Tibial nerve (tissue), 4 donors: ENCODE results near the gene PPP3CB.

Experiments
- EP300 ChIP-seq, 2 donors: sonication (generic); formaldehyde crosslinking; IDR thresholded peaks; one replicate each; pipeline ENCODE4 v1.6.1; 2017; ENCODE audit warnings: antibody characterized with exemption in 2 of 2, mild to moderate bottlenecking in 1 of 2
- POLR2A ChIP-seq, 2 donors: fragments of 450-650 bp; IDR thresholded peaks; one replicate each; pipeline ENCODE4 v1.6.1; 2017; ENCODE audit warnings: antibody characterized with exemption in 2 of 2, mild to moderate bottlenecking in 2 of 2, moderate library complexity in 2 of 2
- TF ChIP-seq, protein P1 (sequence below), 5 experiments: fragments of 200-600 bp in 3 of 5; fragments of 450-650 bp in 2 of 5; sonication (generic) in 3 of 5; IDR thresholded peaks; one replicate each; pipeline ENCODE4 v1.5.1; 2016 to 2019; ENCODE audit warnings: antibody characterized with exemption in 5 of 5, mild to moderate bottlenecking in 3 of 5, moderate library complexity in 2 of 5

DNA sequence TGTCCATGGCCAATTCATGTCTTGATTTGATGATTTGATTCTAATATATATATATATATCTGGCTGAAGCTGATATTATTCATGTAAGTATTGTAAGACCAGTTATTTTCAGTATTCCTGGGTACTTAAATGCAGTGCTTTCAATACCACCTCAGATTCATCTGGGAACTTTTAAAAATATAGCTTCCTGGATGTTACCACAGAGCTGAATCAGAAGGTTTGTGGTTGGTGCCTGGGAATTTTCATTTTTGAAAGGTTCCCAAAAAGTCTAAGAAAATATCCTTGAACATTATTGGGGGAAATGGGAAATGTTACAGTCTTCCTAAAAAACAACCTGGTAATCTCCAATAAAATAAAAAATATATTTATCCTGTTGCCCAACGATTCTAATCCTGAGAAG is 10.7 kb upstream of the PPP3CB start:
- TF ChIP-seq, protein P1, sequence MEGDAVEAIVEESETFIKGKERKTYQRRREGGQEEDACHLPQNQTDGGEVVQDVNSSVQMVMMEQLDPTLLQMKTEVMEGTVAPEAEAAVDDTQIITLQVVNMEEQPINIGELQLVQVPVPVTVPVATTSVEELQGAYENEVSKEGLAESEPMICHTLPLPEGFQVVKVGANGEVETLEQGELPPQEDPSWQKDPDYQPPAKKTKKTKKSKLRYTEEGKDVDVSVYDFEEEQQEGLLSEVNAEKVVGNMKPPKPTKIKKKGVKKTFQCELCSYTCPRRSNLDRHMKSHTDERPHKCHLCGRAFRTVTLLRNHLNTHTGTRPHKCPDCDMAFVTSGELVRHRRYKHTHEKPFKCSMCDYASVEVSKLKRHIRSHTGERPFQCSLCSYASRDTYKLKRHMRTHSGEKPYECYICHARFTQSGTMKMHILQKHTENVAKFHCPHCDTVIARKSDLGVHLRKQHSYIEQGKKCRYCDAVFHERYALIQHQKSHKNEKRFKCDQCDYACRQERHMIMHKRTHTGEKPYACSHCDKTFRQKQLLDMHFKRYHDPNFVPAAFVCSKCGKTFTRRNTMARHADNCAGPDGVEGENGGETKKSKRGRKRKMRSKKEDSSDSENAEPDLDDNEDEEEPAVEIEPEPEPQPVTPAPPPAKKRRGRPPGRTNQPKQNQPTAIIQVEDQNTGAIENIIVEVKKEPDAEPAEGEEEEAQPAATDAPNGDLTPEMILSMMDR (IDR thresholded peaks at IDR 0.05): no peak
- no peak for TF ChIP-seq EP300 (IDR thresholded peaks at IDR 0.05)
- TF ChIP-seq POLR2A (IDR thresholded peaks at IDR 0.05): no peak
